Measurements from ENCODE around the gene AHNAK.

GRCh38 chr11:62393735-62394134, 152.9 kb downstream of the AHNAK start:
- TF ChIP-seq CTCF (IDR thresholded peaks at IDR 0.05; ENCODE audit: low read depth, low read length) (no peak), MYC (IDR thresholded peaks at IDR 0.05; ENCODE audit: low read depth, low read length) (no peak), POLR2A (IDR thresholded peaks at IDR 0.05; ENCODE audit: extremely low read depth, insufficient read length) (no peak)
- TF ChIP-seq, protein P1, sequence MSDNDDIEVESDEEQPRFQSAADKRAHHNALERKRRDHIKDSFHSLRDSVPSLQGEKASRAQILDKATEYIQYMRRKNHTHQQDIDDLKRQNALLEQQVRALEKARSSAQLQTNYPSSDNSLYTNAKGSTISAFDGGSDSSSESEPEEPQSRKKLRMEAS (IDR thresholded peaks at IDR 0.05; ENCODE audit: low read depth, low read length): no peak
